Measurements from ENCODE around the gene MRPL40.
"Not testable (repeated sequence)": the region's sequence is repeated elsewhere in the genome, so short reads cannot be mapped to it uniquely, and the experiment has no call there.

The MRPL40 gene

DNA sequence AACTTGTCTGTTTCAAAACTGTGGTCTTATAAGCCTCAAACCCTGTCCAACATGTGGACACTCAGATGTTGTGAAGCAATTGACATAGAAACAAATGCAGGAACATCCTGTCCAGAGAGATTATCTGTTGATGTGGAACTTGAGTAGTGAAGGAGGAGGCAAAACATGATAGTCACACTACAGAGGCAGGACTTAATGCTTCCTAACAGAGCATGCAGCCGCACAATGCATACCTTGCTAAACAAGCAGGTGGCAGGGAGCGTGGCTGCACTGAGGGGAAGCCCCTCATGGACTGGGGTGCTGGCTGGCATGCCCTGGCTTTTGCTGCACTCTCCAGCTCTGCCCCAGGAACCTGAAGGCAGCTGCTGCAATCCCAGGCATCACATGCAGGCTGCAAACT, 9.8 kb downstream of the MRPL40 start:
- no peak for DNase-seq (ENCODE audit: low read depth)

DNA sequence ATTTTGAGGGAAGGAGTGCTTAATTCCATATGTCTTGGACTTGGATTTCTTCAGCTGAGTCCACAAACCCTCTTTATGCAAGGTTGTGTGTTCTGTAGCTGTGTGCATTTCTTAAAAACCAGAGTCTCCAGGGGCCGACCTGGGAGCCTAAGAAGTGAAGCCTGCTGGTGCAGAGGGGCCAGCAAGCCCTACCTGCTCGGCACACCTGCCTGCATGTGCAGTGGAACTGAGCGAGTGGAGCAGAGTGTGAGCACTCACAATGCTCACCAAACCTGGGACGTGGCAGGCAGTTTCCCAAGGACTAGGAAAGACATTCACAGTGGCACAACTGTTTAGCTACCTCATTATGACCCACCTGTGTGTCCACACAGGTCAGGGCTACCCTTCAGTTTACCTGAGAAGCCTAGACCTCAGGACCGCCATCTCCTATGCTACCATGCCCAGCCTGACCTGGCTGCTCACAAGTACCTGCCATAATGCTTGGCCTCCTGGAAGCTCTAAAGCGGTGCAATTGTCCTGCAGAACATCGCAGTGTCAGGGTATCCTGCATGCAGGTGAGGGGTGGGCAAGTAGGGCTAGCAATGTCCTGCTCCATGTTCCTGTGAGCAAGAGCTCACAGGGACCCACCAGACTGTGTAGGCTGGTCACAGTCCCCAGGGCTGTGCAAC, 11.3 kb downstream of the MRPL40 start:
- no peak for DNase-seq (ENCODE audit: low read depth)

DNA sequence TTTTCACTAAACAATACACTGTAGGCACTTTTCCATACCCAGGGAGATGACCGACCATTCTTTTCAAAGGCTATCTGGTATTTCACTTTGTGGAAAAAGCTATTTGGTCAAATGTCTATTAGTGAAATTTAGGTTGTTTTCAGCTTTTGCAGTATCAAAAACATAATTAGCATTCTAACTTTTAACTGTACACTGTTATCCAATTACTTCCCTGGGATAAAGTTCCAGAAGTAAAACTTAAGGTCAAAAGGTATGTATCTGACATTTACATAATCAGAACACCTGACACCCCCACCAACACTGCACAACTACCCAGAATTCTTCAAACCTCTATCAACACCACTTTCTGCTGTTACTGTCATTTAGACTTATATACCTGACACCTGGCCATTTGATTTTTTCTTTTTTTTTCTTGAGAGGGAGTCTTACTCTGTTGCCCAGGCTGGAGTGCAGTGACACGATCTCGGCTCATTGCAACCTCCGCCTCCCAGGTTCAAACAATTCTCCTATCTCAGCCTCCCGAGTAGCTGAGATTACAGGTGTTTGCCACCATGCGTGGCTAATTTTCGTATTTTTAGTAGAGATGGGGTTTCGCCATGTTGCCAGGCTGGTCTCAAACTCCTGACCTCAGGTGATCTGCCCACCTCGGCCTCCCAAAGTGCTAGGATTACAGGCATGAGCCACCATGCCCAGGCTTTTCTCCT, 13.1 kb downstream of the MRPL40 start:
- not testable (repeated sequence) for DNase-seq (ENCODE audit: low read depth)

DNA sequence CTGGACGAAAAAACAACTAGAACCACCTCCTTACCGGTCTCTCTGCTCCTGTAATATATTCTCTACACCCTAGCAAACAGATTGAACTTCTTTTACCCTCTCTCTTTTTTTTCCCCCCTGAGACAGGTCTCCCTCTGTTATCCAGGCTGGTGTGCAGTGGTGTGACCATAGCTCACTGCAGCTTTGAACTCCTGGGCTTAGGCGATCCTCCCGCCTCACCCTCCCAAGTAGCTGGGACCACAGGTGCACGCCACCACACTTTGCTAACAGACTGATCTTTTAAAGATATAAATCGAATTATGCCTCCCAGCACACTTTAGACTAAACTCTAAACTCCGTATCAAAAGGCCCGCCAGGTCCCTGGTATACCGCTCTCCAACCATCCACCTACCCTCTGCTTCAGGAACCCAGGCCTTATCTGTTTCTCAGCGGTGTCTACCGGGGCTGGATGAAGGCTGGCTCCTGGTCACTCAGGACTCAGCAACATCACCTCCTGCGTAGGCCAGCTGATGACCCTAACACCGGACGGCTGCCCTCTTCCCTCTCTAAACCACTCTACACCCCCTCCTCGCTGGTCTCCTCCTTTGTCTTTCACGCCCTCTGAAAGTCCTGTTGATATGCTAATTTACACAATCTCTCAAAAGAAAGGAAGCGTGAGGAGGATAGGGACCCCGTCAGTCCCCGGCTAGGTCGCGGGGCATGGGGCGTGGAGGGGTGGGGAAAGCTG, 14.4 kb downstream of the MRPL40 start:
- no peak for DNase-seq (ENCODE audit: low read depth)

DNA sequence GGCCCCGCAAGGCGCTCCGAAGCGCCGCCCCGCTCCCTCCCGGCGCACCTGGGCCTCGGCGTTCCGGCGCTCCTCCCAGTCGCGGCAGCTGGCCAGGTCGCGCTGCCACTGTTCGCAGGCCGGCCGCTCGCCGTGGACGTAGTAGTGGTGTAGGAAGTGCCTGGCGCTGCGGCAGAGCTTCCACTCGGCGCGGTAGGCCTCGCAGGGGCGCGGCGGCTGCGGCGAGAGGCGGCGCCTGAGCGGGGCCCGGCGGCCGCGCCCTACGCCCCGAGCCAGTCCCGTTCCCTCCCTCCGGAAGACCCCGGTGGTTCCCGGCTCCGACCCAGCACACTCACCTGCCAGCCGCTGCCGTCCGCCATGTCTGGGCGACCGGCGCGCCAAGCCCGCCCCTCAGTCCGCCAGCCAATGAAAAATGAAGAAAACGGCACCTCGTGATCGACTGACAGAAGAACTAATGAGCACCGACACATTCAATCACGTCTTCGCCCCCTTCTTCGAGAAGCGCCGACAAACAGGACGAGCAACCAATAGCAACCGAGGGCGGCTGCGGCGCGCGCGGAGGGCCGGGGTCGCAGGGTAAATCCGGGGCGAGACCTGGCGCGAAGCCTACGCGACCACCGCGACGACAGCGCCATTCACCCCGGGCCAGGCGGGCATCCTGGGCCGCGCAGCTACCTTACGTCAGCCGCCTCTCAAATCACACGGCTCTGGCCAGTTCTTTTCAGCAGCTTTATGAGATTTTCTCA, 15.2 kb downstream of the MRPL40 start, which contains the start of gene C22orf39:
Gene C22orf39 (minus strand): TSS at position 382 of the 746 bp plus-strand sequence. CDS start 23 bp downstream, at position 359.
- peak; percentile 91 for DNase-seq (ENCODE audit: low read depth)

DNA sequence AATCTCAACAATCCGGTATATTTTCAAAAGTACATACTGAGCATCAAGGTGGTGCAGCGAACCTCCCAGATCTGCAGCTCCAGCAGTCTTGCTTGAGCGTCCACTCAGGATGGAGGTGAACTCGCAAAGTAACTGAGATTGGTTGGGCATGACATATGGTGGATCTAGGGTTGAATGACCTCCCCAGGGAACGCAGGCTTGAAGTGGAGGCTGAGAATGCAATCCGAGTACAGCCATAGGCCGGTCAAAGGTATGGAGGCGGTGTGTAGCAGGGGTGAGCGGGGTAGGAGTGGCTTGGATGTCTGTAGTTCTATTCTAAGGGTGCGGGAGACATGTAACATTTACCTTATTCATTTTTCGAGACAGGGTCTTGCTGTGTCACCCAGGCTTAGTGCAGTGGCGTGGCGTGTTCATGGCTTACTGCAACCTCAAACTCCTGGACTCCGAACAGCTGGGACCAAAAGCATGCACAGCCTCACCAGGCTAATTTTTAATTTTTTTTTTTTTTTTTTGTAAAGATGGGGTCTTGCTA, 15.8 kb downstream of the MRPL40 start:
- DNase-seq (ENCODE audit: low read depth): peak; percentile 62

DNA sequence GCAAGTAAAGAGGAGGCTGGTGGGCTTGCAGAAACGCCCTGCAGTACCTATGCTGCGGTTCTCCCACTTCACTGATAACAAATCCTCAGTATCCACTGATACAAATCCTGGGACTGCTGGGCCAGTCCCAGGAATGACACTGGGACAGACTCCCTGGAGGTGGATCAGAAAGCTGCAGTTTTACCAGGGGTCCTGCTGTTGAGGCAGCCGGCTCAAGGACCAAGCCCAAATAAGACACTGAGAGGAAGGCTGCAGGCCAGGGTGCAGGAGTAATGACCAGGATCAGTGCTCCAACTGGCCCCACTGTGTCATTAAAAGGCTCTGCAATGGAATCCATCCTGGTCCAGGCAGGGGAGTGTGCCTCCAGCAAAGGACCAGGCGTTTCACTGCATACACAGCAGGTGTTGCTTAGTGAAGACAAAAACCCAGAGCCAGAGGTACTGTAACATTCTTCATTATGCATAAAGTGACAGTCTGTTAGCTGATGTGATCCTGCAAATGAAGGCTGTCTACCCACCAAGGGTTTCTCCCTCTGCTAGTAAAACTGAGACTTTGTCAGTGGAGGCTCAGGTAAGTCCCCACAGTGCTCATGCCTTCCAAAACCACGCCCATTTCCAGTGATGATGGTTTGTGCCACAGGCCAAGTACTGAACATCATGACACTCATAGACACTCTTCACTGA, 16.5 kb downstream of the MRPL40 start:
- DNase-seq (ENCODE audit: low read depth): no peak

DNA sequence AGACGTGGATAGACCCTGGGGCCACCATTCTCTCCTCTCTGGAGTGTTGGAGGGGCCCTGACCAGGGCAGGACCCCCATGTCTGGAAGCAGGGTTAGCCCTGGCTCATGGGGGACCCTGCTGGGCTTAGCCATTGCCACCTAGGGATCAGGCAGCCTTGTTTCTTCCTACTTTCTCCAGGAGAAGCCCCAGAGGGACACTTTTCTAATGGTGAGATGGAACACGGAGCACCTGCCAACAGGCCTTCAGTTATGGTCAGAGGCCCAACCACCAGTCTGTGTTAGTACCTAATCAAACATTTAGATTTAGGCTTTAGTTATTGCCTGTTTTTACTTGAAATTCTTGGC, 17.1 kb downstream of the MRPL40 start:
- no peak for DNase-seq (ENCODE audit: low read depth)

DNA sequence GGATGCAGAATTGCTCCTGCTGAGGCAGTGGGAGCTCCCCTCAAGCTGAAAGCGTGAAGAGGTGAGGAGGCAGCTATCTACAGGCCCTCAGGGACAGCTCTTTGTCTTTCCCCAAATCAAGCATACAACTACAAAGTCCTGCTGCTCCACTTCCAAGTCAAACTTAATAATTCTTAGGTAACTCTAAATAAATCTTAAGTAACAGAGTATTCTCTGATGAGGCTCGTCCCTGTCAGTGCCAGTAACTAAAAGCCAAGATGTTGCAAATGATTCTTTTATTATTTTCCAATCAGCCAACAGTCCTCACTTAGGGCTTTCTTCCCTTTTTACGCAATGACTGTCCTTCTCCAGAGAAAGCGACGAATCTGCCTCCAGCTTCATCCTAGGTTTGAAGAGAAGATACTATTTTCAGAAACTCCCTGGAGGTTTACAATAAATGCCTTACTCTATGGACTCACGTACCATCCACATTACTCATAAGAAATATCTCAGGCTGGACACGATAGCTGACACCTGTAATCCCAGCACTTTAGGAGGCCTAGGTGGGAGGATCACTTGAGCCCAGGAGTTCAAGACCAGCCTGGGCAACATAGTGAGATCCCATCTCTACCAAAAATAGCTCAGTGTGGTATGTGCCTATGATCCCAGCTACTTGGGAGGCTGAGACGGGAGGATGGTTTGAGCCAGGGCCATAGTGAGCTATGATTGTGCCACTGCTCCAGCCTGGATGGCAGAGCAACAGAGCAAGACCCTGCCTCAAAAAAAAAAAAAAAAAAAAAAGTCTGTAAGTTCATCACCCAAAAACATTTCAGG, 18.2 kb downstream of the MRPL40 start:
- no peak for DNase-seq (ENCODE audit: low read depth)

DNA sequence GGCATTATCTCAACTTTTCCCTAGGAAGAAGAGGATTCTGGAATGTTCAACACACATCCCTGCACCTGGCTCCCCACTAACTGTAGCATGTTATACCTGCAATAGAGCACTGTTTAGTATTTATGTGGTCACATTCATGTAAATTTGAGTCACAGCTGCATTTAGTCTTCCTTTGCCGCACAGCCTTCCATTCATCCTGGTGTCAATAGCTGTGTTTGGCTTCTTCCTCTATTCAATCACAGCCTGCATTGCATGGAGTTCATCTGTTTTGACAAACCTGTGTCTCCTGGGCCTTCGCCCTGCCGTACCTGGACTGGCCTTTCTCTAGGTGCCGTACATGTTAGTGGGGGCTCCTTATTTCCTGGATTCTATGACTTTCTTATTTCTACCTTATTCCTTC, 19.2 kb downstream of the MRPL40 start:
- DNase-seq (ENCODE audit: low read depth): no peak

DNA sequence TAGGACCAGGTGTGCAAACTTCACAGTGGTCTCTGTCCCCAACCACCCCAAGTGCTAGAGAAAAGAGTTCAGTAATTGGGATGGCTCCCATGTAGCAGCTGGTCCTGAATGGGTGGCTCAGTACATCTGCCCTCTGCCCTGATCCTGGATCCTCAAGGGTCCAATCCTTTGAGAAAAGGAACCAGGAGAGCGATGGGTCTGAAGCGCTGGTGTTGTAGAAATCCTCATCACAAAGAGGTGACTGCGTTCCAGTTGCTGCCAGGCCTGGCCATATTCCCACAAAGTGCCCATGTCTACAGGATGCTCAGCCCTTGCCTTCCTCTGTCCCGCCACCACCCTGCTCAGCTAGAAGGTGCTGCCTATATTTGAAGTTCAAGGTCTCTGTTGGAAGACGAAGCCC, 21.4 kb downstream of the MRPL40 start:
- no peak for DNase-seq (ENCODE audit: low read depth)

DNA sequence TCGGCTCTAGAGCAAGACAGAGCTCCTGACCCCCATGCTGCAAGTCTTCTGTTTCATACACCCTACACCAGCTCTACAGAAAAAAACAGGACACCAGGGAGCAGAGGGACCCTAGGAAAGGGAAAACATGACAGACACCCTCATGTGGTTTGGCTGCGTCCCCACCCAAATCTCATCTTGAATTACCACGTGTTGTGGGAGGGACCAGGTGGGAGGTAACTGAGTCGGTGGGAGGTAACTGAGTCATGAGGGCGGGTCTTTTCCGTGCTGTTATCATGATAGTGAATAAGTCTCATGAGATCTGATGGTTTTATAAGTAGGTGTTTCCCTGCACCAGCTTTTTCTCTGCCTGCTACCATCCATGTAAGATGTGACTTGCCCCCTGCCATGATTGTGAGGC, 21.8 kb downstream of the MRPL40 start:
- DNase-seq (ENCODE audit: low read depth): no peak

DNA sequence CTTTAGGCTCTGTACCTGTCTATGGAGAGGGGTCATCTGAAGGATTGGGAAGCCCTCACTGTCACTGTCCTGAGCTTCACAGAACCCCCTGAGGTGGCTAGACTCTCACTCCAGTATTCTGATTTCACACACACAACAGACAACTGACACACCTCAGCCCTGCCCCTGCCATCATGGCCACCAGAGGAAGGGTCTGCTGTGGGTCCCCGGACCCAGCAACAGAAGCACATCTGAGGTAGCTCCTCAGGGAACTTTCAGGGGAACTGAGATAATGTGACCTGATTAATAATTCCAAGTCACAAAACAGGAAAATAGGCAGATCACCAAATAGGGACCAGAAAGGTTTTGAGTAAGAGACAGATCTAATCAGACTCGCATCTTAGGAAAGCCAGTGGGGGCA, 22.7 kb downstream of the MRPL40 start:
- DNase-seq (ENCODE audit: low read depth): no peak

DNA sequence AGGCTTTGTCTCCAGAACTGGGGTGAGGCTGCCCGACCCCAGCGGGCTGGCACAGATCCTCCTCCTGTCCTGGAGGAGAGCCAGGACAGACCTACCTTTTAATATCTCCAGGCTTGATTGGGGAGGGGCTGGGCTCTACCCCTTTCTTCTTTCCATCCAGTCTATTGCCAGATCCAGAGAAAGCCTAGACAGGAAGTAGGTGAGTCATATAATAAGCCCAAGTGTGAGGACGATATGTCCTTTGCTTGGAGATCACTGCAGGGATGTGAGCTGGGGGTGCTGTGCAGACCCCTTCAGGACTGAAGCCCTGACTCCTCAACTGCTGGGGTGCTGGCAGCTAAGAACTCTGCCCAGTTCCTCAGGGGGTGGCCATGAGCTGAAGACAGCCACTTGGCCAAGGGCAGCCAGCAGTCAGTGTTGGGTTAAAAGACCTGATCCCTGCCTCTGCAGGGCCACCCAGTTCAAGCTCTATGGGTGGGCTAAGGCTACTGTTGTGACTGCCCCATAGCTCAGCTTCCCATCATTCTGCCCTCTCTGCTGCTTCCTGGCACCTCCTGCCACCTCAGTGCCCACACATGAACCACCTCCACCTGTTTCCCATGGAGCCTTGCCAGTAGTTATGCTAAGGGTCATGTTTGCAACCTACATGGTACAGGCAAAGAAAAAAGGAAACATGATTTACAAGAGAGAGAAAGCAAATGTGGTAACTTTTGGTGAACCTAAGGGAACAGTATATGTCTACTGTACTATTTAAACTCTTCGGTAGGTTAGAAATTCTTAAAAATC, 23.4 kb downstream of the MRPL40 start:
- no peak for DNase-seq (ENCODE audit: low read depth)

DNA sequence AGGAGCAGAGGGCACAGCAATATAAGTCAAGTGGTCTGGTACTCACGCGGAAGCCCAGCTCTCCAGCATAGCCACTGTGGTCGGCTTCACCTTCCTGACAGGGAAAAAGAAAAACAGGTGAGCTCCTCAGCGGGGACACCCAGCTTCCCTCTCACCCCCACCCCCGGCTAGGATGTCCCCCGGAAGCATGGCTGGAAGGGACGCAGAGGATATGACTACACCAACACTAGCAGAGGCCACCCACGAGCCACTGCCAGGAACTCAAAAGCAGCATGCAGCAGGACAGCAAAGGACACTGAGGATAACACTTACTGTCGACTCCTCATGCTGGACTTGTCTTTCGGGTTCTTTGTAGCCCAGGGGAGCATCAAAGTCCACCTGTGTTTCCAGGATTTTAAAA, 24.2 kb downstream of the MRPL40 start:
- no peak for DNase-seq (ENCODE audit: low read depth)

DNA sequence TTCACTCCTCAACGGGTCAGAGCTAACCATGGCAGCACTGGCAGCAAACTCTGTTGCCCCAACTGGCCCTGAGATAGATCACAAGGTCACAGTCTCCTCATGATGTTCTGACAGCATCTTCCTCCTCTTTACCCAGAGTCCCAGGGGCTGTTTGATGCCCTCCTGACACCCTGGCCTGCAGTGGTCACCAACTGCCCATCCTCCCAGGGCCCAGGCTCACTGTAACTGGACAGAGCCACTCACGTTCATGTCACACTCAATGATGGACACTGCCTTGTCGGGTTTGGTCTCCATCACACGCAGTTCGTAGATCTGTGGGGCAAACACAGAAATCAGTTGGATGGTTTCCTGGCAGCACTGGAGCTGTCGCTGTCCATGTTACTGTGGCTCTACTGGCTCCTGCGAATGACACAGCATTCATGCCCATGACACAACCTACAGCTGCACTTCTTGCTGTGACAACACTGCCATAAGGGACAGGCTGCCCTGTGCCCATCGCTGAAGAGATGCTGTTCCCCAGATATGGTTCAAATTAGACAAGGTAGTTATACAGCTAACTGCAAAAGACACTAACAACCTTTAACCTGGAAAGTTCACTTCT, 25.6 kb downstream of the MRPL40 start:
- DNase-seq (ENCODE audit: low read depth): no peak

DNA sequence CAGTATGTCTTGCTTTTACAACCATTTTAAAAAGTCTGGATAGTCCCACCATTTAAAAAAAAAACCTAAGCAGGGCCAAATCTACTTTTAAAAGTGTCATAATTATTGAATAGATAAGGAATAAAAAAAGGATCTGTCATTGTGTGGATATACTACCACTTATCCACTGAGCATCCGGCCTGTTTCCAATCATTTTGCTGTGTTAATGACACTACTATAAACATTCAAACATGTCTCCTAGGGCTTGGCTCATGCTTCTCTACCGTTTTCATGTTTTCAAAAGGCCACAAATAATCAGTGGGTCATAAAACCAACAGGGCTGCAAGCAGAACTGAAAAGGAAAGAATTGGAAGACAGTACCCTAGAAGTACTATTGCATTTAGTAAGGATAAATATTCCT, 27.7 kb downstream of the MRPL40 start:
- DNase-seq (ENCODE audit: low read depth): no peak

DNA sequence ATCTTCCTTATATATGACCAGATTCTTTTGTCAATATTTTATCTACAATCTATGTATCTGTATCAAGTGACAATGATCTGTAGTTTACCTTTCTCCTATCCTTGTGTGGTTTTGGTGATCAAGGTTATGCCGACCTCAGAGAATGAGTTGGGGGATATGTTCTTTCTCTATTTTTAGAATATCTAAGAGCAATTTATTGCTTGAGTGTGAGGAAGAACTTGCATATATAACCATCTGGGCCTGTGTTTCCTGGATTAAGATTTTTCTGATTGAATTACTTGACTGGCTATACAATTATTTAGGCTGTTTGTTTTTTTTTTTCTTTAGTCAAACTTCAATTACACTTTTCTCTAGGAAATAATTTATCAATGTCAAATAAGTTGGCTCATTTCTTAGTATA, 29.2 kb downstream of the MRPL40 start:
- DNase-seq (ENCODE audit: low read depth): no peak

DNA sequence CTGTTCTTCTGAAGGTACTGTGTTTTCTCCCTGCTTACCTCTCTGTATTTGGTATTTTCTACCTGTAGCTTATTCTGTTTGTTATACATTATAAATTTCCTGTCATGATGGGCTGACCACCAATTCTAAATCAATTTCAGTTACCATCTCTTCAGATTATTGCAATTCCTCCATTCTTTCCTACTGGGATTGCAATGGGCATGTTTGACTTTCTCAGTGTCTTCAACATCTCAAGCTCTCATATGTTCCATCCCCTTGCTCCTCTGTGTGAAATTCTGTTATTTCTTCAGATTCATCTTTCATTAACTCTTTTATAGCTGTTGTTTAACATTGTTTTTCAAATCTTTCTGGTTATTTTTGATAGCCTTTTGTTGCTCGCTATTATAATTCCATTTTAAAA, 30.7 kb downstream of the MRPL40 start:
- no peak for DNase-seq (ENCODE audit: low read depth)
